MM.1S (cell line): ENCODE data around the gene PRUNE2.

Experiments used
- DNase-seq: peaks from one replicate; pipeline ENCODE4 v3.0.0-alpha.2; 2015
- H2AFZ ChIP-seq: fragments of 300-600 bp; sonication (generic); 2 replicates; pipeline ENCODE4 v1.6.0; 2016; ENCODE audit warnings: antibody characterized with exemption, low read length
- H3F3A ChIP-seq: fragments of 300-600 bp; sonication (generic); 2 replicates; pipeline ENCODE4 v1.6.1; 2016; ENCODE audit warnings: mild to moderate bottlenecking, antibody characterized with exemption, low read length, moderate library complexity, mixed read lengths; ENCODE audit not compliant: insufficient read depth
- H3K27ac ChIP-seq: fragments of 300-600 bp; sonication (generic); 2 replicates; pipeline ENCODE4 v1.5.1; 2016; ENCODE audit warnings: mild to moderate bottlenecking, low read length
- H3K27me3 ChIP-seq: fragments of 300-600 bp; sonication (generic); replicated peaks from 2 replicates; pipeline ENCODE4 v1.6.0; 2016; ENCODE audit warnings: low read length; ENCODE audit not compliant: insufficient read depth
- H3K36me3 ChIP-seq: fragments of 300-600 bp; sonication (generic); replicated peaks from 2 replicates; pipeline ENCODE4 v1.6.1; 2016; ENCODE audit warnings: mild to moderate bottlenecking, low read length, mixed read lengths; ENCODE audit not compliant: insufficient read depth
- H3K4me1 ChIP-seq: fragments of 300-600 bp; sonication (generic); 2 replicates; pipeline ENCODE4 v1.6.1; 2016; ENCODE audit warnings: low read length, mixed read lengths
- H3K4me2 ChIP-seq: fragments of 300-600 bp; sonication (generic); 2 replicates; pipeline ENCODE4 v1.6.0; 2016; ENCODE audit warnings: low read depth, low read length
- H3K4me3 ChIP-seq: fragments of 300-600 bp; sonication (generic); 2 replicates; pipeline ENCODE4 v1.5.1; 2016; ENCODE audit warnings: low read length, mixed read lengths
- H3K79me2 ChIP-seq: fragments of 300-600 bp; sonication (generic); 2 replicates; pipeline ENCODE4 v1.6.1; 2016; ENCODE audit warnings: mixed run types, low read length, mixed read lengths
- H3K9ac ChIP-seq: fragments of 300-600 bp; sonication (generic); 2 replicates; pipeline ENCODE4 v1.6.1; 2016; ENCODE audit warnings: low read length, mixed read lengths
- H3K9me2 ChIP-seq: fragments of 300-600 bp; sonication (generic); replicated peaks from 2 replicates; pipeline ENCODE4 v1.6.1; 2016; ENCODE audit warnings: mild to moderate bottlenecking, low read length, mixed read lengths; ENCODE audit not compliant: insufficient read depth
- H3K9me3 ChIP-seq: fragments of 300-600 bp; sonication (generic); replicated peaks from 2 replicates; pipeline ENCODE4 v1.6.1; 2016; ENCODE audit warnings: mild to moderate bottlenecking, low read length, mixed read lengths; ENCODE audit not compliant: insufficient read depth
- H4K20me1 ChIP-seq: fragments of 300-600 bp; sonication (generic); 2 replicates; pipeline ENCODE4 v1.6.1; 2016; ENCODE audit warnings: mild to moderate bottlenecking, low read length, moderate library complexity, mixed read lengths; ENCODE audit not compliant: insufficient read depth
- CTCF ChIP-seq: fragments of 300-600 bp; sonication (generic); IDR thresholded peaks from 2 replicates; pipeline ENCODE4 v1.5.1; 2016; ENCODE audit warnings: antibody characterized with exemption, low read length, mixed read lengths
- EZH2 ChIP-seq: fragments of 300-600 bp; sonication (generic); optimal IDR thresholded peaks from 2 replicates; pipeline ENCODE3; 2017; ENCODE audit warnings: low read depth, mild to moderate bottlenecking, antibody characterized with exemption, low read length, mixed read lengths
- EZH2phosphoT487 ChIP-seq: fragments of 300-600 bp; sonication (generic); IDR thresholded peaks from 2 replicates; pipeline ENCODE4 v1.6.1; 2018; ENCODE audit warnings: antibody characterized with exemption, low read length

The PRUNE2 gene

GRCh38 chr9:76701441-76702039, 204.4 kb downstream of the PRUNE2 start:
- TF ChIP-seq EZH2phosphoT487 (no peak), EZH2 (no peak), CTCF (no peak)
- no peaks in the 10 kb centered on the region for H3K36me3 ChIP-seq
- no peak for DNase-seq
- H2AFZ ChIP-seq: no peak overlapping the region
- H3F3A ChIP-seq: no peaks in the 10 kb centered on the region
- H3K9me2 ChIP-seq: no peaks in the 10 kb centered on the region
- no peaks in the 10 kb centered on the region for H3K79me2 ChIP-seq
- H3K9ac ChIP-seq: no peak overlapping the region
- H3K4me2 ChIP-seq: no peak overlapping the region
- H3K27ac ChIP-seq: no peak overlapping the region
- H3K4me3 ChIP-seq: no peak overlapping the region
- H3K4me1 ChIP-seq: no peaks in the 10 kb centered on the region
- no peaks in the 10 kb centered on the region for H4K20me1 ChIP-seq
- H3K9me3 ChIP-seq: no peaks in the 10 kb centered on the region
- H3K27me3 ChIP-seq: no peaks in the 10 kb centered on the region

GRCh38 chr9:76700916-76701315, 205.0 kb downstream of the PRUNE2 start:
- Histone ChIP-seq H3K79me2 (no peaks in the 10 kb centered on the region), H3K4me2 (no peak overlapping the region), H3K27ac (no peak overlapping the region), H3K4me1 (no peaks in the 10 kb centered on the region), H3K9me2 (no peaks in the 10 kb centered on the region), H3K36me3 (no peaks in the 10 kb centered on the region), H3K9me3 (no peaks in the 10 kb centered on the region), H2AFZ (no peak overlapping the region), H3F3A (no peaks in the 10 kb centered on the region), H4K20me1 (no peaks in the 10 kb centered on the region), H3K9ac (no peak overlapping the region), H3K27me3 (no peaks in the 10 kb centered on the region), H3K4me3 (no peak overlapping the region)
- no peak for TF ChIP-seq EZH2phosphoT487
- no peak for TF ChIP-seq CTCF
- TF ChIP-seq EZH2: no peak
- no peak for DNase-seq

GRCh38 chr9:76699971-76700370, 205.9 kb downstream of the PRUNE2 start:
- Histone ChIP-seq H3K9me3 (no peaks in the 10 kb centered on the region), H3K36me3 (no peaks in the 10 kb centered on the region), H3F3A (no peaks in the 10 kb centered on the region), H3K27ac (no peak overlapping the region), H2AFZ (no peak overlapping the region), H3K79me2 (no peaks in the 10 kb centered on the region), H3K4me1 (no peaks in the 10 kb centered on the region), H3K4me3 (no peak overlapping the region), H3K9me2 (no peaks in the 10 kb centered on the region), H4K20me1 (no peaks in the 10 kb centered on the region), H3K27me3 (no peaks in the 10 kb centered on the region), H3K9ac (no peak overlapping the region), H3K4me2 (no peak overlapping the region)
- TF ChIP-seq EZH2phosphoT487 (no peak), CTCF (no peak), EZH2 (no peak)
- no peak for DNase-seq
